HG02938 (cell line): Measurements from ENCODE around the gene ABCC4.

Experiments used
- ATAC-seq: cut with Tn5 transposase; IDR thresholded peaks from one replicate; pipeline ENCODE4 v1.9.1; 2021; ENCODE audit warnings: mild to moderate bottlenecking, moderate library complexity; ENCODE audit not compliant: unreplicated experiment

Gene ABCC4

DNA sequence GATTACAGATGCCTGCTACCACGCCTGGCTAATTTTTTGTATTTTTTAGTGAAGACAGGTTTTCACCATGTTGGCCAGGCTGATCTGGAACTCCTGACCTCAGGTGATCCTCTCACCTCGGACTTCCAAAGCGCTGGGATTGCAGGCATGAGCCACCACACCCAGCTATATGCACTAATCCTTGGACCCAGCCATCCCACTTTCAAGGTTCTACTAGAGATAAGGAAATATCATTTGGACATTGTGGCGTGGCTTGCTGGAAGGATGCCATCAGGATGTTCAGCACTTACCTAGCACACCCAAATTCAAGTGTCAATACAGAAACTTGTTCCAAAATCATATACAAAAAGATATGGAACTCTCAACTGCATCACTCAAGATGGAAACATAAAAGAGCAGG, 136.4 kb downstream of the ABCC4 start:
- no peak for ATAC-seq

- no peak for ATAC-seq
These were observed 140.9 kb downstream of the ABCC4 start for GRCh38 chr13:95160112-95160906.

- ATAC-seq, result no peak
These were observed 141.8 kb downstream of the ABCC4 start for GRCh38 chr13:95159458-95159857.

DNA sequence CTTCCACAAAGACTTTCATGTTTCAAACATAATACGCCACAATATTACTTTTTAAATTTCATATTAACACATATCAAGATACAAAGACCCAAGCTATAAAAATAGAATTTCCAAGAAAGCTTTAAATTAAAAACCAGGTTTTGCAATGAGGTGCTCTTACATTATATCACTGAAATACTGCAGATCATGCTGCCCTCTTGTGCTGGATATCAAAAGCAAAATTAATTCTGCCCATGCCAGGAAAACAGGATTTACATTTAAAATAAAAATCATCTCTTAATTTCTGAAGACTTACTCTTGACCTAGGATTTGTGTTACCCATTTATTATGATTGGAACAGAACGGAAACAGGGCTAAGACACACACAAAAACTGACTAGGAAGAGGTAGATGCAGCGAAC, 145.0 kb downstream of the ABCC4 start:
- no peak for ATAC-seq

DNA sequence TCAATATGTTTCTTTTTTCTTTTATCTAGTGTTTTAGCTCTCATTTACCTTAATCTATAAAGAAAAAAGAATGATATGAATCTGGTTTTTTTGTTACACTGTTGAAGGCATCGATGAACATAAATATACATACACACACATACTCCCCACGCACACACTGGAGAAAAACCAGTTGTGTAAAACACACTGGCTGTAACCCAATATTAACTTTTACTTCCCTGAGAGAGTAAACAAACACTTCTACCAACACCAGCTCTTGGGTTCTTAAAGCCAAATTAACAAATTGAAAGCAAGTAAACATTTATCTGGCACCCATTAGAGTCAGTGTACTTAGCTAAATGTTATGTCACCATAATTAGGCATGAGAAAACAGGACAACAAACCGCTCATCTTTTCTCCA, 145.7 kb downstream of the ABCC4 start:
- no peak for ATAC-seq

GRCh38 chr13:95155093-95155492, 146.2 kb downstream of the ABCC4 start:
- ATAC-seq, result no peak

- no peak for ATAC-seq
These were observed 146.8 kb downstream of the ABCC4 start for GRCh38 chr13:95154413-95154886.

- ATAC-seq, result no peak
These were observed 147.4 kb downstream of the ABCC4 start for GRCh38 chr13:95153647-95154412.

- no peak for ATAC-seq
These were observed 149.2 kb downstream of the ABCC4 start for GRCh38 chr13:95151942-95152587.

DNA sequence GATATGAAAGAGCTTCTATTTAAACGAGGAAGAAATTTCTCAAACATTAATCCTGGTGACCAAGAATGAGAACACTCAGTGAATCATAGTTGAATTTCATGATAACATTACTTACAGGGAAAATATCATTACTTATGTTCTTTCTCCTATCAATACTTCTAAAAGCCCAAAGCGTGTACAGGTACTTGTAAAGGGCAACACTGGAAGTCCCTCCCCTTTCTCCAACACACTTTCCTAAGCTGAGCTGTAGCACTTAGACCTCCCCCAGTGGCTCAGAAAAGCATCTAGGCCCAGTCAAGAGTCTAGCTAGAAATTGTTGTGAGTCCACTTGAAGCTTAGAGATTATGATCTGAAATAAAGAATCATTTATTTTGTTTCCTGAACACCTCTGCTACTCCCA, 150.7 kb downstream of the ABCC4 start:
- ATAC-seq, result no peak

GRCh38 chr13:95146486-95146885, 154.8 kb downstream of the ABCC4 start:
- no peak for ATAC-seq

DNA sequence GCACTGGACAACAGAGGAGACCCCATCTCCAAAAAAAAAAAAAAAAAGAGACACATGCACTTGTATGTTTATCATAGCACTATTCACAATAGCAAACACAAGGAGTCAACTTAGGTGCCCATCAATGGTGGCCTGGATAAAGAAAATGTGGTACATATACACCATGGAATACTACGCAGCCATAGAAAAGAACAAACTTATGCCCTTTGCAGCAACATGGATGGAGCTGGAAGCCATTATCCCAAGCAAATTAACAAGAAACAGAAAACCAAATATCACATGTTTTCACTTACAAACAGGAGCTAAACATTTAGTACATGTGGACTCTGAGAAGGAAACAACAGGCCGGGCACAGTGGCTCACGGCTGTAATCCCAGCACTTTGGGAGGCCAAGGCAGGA, 155.7 kb downstream of the ABCC4 start:
- ATAC-seq, result no peak

DNA sequence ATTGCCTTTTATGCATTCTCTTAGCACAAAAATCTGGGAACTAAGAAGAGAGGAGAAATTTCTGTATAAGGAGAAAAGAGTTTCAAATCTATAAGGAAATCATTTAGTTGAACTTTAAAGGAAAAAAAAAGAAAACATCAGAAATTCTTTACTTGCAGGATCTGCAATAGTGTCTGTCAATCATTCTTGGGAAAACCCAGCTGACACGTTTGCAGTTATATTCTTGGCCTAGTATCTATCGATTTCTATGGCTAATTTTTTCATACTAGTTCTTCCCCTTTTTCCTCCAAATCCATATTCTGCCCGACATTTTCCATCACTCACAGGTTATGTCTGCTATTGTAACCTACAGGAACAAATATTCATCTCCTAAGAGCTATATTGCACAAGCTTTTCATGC, 160.7 kb downstream of the ABCC4 start:
- no peak for ATAC-seq

DNA sequence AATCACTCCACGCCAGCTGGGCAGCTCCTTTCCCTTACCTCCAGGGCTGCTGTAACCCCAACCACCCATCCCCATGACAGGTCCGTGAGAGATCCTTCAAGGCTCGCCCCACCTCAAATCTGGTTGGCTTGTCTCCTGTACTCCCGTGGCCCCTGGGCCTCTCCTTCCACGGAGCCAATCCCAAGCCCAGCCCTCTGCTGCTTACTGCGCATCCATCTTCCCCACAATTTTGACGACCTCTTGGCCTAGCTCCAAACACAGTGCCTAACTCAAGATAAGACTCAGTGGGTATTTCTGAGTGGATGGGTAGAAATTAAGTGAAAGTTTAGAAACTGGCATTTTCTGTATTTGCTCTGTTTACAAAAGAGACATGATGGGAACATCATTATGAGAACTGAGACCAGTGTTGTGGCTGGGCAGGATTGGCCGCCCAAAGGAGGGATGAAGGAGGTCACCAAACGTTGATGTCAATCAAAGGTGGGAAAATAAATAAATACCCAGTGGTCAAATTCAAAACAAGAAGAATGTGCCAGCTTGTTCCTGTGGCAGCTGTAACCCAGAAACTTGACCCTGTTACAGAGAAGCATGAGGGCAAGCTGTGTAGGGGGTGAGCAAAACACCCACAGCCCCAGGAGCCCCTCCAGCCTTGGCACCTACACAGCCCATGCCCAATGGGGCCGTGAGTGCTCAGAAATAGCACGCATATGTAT, 162.2 kb downstream of the ABCC4 start:
- no peak for ATAC-seq

- ATAC-seq, result peak; percentile 94
These were observed 164.2 kb downstream of the ABCC4 start for GRCh38 chr13:95137096-95137495.

DNA sequence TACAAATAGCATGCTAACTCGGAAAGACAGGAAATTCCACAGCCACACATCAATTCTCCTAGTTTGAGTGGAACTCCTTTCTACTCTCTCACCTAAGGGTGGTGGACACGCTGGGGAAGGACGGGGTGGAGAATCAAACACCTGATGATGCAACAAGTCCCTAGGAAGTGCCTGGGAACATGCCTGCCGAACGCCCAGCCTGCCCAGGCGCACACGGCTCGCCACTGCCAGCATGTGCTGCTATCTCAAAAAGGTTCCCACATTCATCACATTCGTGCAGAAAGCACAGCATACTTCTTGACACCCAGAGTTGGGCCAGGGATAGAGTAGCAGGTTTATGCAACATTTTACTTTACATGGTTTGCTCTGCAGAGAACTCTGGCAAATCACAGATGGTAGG, 164.6 kb downstream of the ABCC4 start:
- no peak for ATAC-seq

GRCh38 chr13:95133498-95133897, 167.8 kb downstream of the ABCC4 start:
- no peak for ATAC-seq

- no peak for ATAC-seq
These were observed 172.2 kb downstream of the ABCC4 start for GRCh38 chr13:95129004-95129403.

- ATAC-seq, result no peak
These were observed 173.1 kb downstream of the ABCC4 start for GRCh38 chr13:95128045-95128643.

- ATAC-seq, result no peak
These were observed 176.3 kb downstream of the ABCC4 start for GRCh38 chr13:95124959-95125358.

DNA sequence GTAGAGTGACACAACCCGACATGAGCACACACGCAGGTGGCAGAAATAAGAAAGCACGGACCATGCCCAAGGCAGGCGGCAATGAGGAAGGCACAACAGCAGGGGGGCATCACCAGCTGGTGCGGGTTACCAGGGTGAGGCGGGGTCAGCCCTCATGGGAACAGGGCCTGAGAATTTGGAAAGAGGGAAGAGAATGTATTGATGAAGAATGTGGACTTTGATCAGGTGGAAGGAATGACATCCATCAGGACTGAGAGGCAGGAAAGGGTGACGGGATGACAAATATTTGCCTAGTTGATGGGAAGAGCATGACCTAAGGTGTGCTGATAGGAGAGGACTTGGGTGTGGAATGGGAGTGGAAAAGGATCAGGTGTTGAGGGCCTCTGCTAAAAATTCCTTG, 177.5 kb downstream of the ABCC4 start:
- no peak for ATAC-seq
